Panc1 (cell line): ENCODE data around the gene TNS4. TPM values are rescaled to one million over a fixed set of nuclear protein-coding genes. Genes with fewer than 3 reads are reported as not detected.

ENCODE experiments used
- ATAC-seq: fragments of 200-7000 bp; cut with Tn5 transposase; 2 replicates; pipeline ENCODE4 v1.9.1; 2020; ENCODE audit warnings: mild to moderate bottlenecking, moderate library complexity
- BruUV-seq: library from RNA; stranded (reverse); fragments of 400-500 nt; replicated peaks from 2 replicates; lab custom pipeline; 2021; lab: Mats Ljungman, UMichigan
- CTCF ChIA-PET: fragments of 300-600 bp; sonication (Branson Sonifier 250); formaldehyde crosslinking; loops from one replicate; lab custom pipeline; 2022; ENCODE audit warnings: antibody characterized with exemption; lab: Charles Lee
- POLR2A ChIA-PET: fragments of 300-600 bp; sonication (Branson Sonifier 250); formaldehyde crosslinking; loops from one replicate; lab custom pipeline; 2022; ENCODE audit warnings: antibody characterized with exemption; lab: Charles Lee
- DNase-seq: peaks from one replicate; pipeline ENCODE4 v3.0.0-alpha.2; 2010; ENCODE audit warnings: low read depth, low spot score
- H3K27ac ChIP-seq: 2 replicates; pipeline ENCODE4 v1.5.1; 2011; ENCODE audit warnings: mild to moderate bottlenecking, low read length, inconsistent platforms
- H3K27me3 ChIP-seq: fragments of 200-500 bp; sonication (Bioruptor generic); 2 replicates; pipeline ENCODE4 v1.6.0; 2014; ENCODE audit warnings: low read length, inconsistent platforms; ENCODE audit not compliant: control insufficient read depth, insufficient read depth
- H3K36me3 ChIP-seq: fragments of 200-500 bp; sonication (Bioruptor generic); 2 replicates; pipeline ENCODE4 v1.5.1; 2014; ENCODE audit warnings: inconsistent platforms, mild to moderate bottlenecking, low read length, moderate library complexity; ENCODE audit not compliant: control insufficient read depth, insufficient read depth
- H3K4me1 ChIP-seq: 2 replicates; pipeline ENCODE4 v1.5.1; 2011; ENCODE audit warnings: inconsistent platforms, mild to moderate bottlenecking, low read length, moderate library complexity; ENCODE audit not compliant: control insufficient read depth, insufficient read depth
- H3K4me3 ChIP-seq, 2 experiments: 2 replicates each; pipeline ENCODE4 v1.5.1; 2011 to 2012; ENCODE audit warnings: low read depth in 2 of 2, low read length in 2 of 2, mild to moderate bottlenecking in 2 of 2, inconsistent platforms in 1 of 2, moderate library complexity in 1 of 2
- H3K9me3 ChIP-seq: fragments of 200-500 bp; sonication (Bioruptor generic); 2 replicates; pipeline ENCODE4 v1.5.1; 2014; ENCODE audit warnings: low read depth, mild to moderate bottlenecking, inconsistent platforms, low read length, moderate library complexity; ENCODE audit not compliant: control insufficient read depth, insufficient read depth
- POLR2AphosphoS5 ChIP-seq: IDR thresholded peaks from 2 replicates; pipeline ENCODE4 v1.6.1; 2012; ENCODE audit warnings: mild to moderate bottlenecking, low read depth, low read length, moderate library complexity
- SIN3A ChIP-seq: IDR thresholded peaks from 2 replicates; pipeline ENCODE4 v1.6.1; 2012; ENCODE audit warnings: low read depth, mild to moderate bottlenecking, low read length, moderate library complexity, borderline replicate concordance; ENCODE audit not compliant: insufficient read depth
- TCF7L2 ChIP-seq: IDR thresholded peaks from 2 replicates; pipeline ENCODE4 v1.6.1; 2011; ENCODE audit warnings: mild to moderate bottlenecking, low read depth, low read length, inconsistent platforms
- in situ Hi-C: cut with HindIII; loops from 2 replicates; pipeline ENCODE4 v1.10.0; 2016; ENCODE audit warnings: low sequenced_read_pairs, low pct_unique_long_range_greater_than_20kb
- intact Hi-C: fragments of 100-400 bp; cut with micrococcal nuclease; formaldehyde crosslinking; loops from one replicate; pipeline ENCODE4 v1.10.0; 2022; ENCODE audit not compliant: unreplicated experiment
- total RNA-seq: library from RNA; stranded (reverse); gene quantifications from one replicate; pipeline ENCODE4 v1.2.1, GENCODE V29; 2021; ENCODE audit not compliant: unreplicated experiment
- TF ChIP-seq, protein P1 (sequence below), 2 experiments: IDR thresholded peaks; 2 replicates each; pipeline ENCODE4 v1.6.1; 2011 to 2012; ENCODE audit warnings: low read depth in 2 of 2, control low read depth in 1 of 2, low read length in 1 of 2, mild to moderate bottlenecking in 1 of 2, moderate library complexity in 1 of 2; ENCODE audit not compliant: insufficient read depth in 1 of 2
- TF ChIP-seq, protein P2 (sequence below): fragments of 450-650 bp; IDR thresholded peaks from 2 replicates; pipeline ENCODE4 v1.5.1; 2017; ENCODE audit warnings: mild to moderate bottlenecking

TNS4 gene
- total RNA-seq, 1 experiment from 2014 or later: not detected

DNA sequence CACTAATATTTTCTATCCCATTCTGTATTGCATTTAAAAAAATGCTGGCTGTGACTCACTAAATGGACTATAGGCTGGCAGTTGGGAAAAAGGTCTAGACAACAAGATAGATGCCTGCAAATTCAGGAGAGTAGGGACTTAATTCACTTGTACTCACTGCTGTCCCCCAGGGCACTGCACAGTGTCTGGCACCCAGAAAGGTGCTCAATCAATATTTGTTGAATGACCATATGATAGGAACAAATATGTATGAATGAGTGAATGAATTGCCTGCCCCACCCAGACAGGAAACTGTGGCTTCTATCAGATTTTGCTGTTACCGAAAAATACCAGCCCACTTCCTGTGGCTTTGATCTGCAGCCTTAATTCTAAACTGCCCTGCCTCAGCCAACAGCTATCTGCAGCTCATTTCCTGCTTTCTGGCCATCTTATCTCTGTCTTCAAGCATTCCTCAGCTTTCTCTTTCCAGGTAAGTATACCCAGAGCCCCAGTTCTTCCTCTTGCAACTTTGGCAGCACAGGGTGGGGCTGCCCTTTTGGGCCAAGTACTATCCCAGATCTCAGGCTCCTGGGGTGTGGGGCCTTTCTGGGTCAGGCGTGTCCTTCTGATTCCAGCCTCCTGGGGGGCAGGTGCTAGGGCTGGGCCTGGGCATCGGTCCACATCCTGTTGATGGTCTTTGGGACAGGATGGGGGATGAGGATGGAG is 15.3 kb upstream of the TNS4 start:
- Histone ChIP-seq H3K9me3 (no peaks in the 10 kb centered on the region), H3K27ac (no peak overlapping the region), H3K27me3 (no peaks in the 10 kb centered on the region), H3K4me1 (peaks cover 5% of the 10 kb centered on the region; the same call in 1 of the 2 replicates), H3K36me3 (no peaks in the 10 kb centered on the region), H3K4me3 (no peak overlapping the region)
- ChIA-PET CTCF (interaction anchor here (0.6 kb wide), 1 partner anchor 97 kb away, joined by 3 read pairs; no protein-coding TSS in a partner anchor), POLR2A (interaction anchor here (0.7 kb wide), 1 partner anchor 92 kb away, joined by 11 read pairs; no protein-coding TSS in a partner anchor)
- DNase-seq (no peak), ATAC-seq (peak; percentile 31)
- no TSS peak for BruUV-seq
- no peak for TF ChIP-seq SIN3A
- 0 out of 2 replicates have a peak, but pooled peaks have one; percentile 20 for TF ChIP-seq TCF7L2
- in situ Hi-C loops (no loop called here), intact Hi-C loops (no loop called here)

DNA sequence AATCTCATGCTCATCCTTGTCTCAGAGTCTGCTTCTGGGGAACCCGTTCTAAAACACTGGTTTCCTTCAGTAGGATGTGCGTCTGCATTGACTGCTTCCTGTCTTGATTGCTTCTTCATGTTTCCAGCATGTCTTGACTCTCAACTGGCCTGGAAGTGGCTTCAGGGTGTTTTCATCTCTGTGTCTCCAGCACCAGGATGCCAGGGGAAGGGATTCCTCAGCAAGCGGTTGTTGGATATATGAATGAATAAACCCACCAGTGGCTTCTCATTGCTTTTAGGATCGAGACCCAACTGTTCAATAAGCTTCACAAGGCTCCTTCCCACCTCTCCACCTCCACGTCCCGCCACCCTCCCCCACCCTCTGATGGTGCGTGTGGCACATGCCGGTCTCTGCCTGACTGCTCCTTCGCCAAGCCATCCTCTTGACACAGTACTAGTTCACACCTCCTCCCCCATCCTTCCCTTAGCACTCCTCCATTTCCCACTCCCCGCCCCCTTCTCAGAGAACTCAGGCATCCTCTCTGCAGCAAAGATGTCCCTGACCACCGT is 14.1 kb upstream of the TNS4 start:
- ATAC-seq (no peak), DNase-seq (no peak)
- Histone ChIP-seq H3K4me3 (no peak overlapping the region), H3K27ac (no peak overlapping the region), H3K36me3 (no peaks in the 10 kb centered on the region), H3K9me3 (no peaks in the 10 kb centered on the region), H3K4me1 (peaks cover 5% of the 10 kb centered on the region; the same call in 1 of the 2 replicates), H3K27me3 (no peaks in the 10 kb centered on the region)
- BruUV-seq: no TSS peak
- intact Hi-C loops (no loop called here), in situ Hi-C loops (no loop called here)
- ChIA-PET POLR2A (no interaction called here), CTCF (no interaction called here)
- TF ChIP-seq POLR2AphosphoS5 (no peak), TCF7L2 (no peak), SIN3A (no peak)
- TF ChIP-seq, protein P1, sequence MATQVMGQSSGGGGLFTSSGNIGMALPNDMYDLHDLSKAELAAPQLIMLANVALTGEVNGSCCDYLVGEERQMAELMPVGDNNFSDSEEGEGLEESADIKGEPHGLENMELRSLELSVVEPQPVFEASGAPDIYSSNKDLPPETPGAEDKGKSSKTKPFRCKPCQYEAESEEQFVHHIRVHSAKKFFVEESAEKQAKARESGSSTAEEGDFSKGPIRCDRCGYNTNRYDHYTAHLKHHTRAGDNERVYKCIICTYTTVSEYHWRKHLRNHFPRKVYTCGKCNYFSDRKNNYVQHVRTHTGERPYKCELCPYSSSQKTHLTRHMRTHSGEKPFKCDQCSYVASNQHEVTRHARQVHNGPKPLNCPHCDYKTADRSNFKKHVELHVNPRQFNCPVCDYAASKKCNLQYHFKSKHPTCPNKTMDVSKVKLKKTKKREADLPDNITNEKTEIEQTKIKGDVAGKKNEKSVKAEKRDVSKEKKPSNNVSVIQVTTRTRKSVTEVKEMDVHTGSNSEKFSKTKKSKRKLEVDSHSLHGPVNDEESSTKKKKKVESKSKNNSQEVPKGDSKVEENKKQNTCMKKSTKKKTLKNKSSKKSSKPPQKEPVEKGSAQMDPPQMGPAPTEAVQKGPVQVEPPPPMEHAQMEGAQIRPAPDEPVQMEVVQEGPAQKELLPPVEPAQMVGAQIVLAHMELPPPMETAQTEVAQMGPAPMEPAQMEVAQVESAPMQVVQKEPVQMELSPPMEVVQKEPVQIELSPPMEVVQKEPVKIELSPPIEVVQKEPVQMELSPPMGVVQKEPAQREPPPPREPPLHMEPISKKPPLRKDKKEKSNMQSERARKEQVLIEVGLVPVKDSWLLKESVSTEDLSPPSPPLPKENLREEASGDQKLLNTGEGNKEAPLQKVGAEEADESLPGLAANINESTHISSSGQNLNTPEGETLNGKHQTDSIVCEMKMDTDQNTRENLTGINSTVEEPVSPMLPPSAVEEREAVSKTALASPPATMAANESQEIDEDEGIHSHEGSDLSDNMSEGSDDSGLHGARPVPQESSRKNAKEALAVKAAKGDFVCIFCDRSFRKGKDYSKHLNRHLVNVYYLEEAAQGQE (IDR thresholded peaks at IDR 0.05; ENCODE audit: insufficient read depth in 1 of 2, low read depth in 2 of 2, low read length in 1 of 2): no peak
- TF ChIP-seq, protein P2, sequence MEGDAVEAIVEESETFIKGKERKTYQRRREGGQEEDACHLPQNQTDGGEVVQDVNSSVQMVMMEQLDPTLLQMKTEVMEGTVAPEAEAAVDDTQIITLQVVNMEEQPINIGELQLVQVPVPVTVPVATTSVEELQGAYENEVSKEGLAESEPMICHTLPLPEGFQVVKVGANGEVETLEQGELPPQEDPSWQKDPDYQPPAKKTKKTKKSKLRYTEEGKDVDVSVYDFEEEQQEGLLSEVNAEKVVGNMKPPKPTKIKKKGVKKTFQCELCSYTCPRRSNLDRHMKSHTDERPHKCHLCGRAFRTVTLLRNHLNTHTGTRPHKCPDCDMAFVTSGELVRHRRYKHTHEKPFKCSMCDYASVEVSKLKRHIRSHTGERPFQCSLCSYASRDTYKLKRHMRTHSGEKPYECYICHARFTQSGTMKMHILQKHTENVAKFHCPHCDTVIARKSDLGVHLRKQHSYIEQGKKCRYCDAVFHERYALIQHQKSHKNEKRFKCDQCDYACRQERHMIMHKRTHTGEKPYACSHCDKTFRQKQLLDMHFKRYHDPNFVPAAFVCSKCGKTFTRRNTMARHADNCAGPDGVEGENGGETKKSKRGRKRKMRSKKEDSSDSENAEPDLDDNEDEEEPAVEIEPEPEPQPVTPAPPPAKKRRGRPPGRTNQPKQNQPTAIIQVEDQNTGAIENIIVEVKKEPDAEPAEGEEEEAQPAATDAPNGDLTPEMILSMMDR: no peak

DNA sequence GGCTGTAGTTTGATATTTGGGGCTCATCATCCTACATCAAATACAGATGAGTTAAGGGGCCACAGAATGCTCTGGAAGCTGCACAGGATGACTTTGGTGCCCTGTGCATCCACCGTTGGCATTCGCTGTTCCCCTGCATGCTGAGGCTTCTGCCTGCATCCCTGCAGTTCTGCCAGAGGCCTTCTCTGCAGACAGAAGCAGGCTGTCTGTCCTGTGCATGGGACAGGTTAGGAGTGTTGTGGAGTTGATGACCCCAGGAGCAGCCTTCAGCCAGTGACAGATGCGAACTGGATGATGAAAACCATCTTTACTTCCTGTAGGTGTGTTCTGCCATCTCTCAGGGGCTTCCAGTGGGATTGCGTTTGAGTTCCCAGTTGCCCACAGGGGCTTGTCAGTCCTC is 13.6 kb upstream of the TNS4 start:
- ATAC-seq: no peak
- no peak for DNase-seq
- H3K27me3 ChIP-seq: no peaks in the 10 kb centered on the region
- ChIA-PET CTCF (no interaction called here), POLR2A (no interaction called here)
- BruUV-seq: no TSS peak
- intact Hi-C loops (no loop called here), in situ Hi-C loops (no loop called here)
- H3K4me3 ChIP-seq: no peak overlapping the region
- H3K9me3 ChIP-seq: no peaks in the 10 kb centered on the region
- H3K36me3 ChIP-seq: no peaks in the 10 kb centered on the region
- peaks cover 11% of the 10 kb centered on the region for H3K4me1 ChIP-seq
- TF ChIP-seq POLR2AphosphoS5: no peak
- TF ChIP-seq TCF7L2: no peak
- TF ChIP-seq, protein P1 (IDR thresholded peaks at IDR 0.05; ENCODE audit: insufficient read depth in 1 of 2, low read depth in 2 of 2, low read length in 1 of 2): no peak
- no peak for TF ChIP-seq SIN3A
- TF ChIP-seq, protein P2: no peak
- H3K27ac ChIP-seq: no peak overlapping the region
